H1 (cell line): ENCODE measurements around the gene CAPN8. TPM values are rescaled to one million over a fixed set of nuclear protein-coding genes. Genes with fewer than 3 reads are reported as not detected.

Experiments
- CTCF ChIA-PET: fragments of 300-600 bp; sonication (Branson Sonifier 250); formaldehyde crosslinking; loops from one replicate; lab custom pipeline; 2021; ENCODE audit not compliant: partially characterized antibody; lab: Charles Lee
- POLR2A ChIA-PET: fragments of 300-600 bp; sonication (Branson Sonifier 250); formaldehyde crosslinking; loops from one replicate; lab custom pipeline; 2021; ENCODE audit warnings: inconsistent platforms; ENCODE audit not compliant: partially characterized antibody; lab: Charles Lee
- DNase-seq, 2 experiments: peaks; one replicate each; pipeline versions ENCODE4 v3.0.0 to v3.0.0-alpha.2; 2010 to 2022; ENCODE audit warnings: low spot score in 2 of 2, low read depth in 1 of 2, mixed read lengths in 1 of 2
- FAIRE-seq: peaks from 2 replicates; lab custom pipeline; 2011; peaks lifted over from hg19 to GRCh38; lab: Jason Lieb, UNC
- H2AFZ ChIP-seq: 2 replicates; pipeline ENCODE4 v1.8.1; 2012; ENCODE audit warnings: low read length, inconsistent platforms
- H2AK5ac ChIP-seq: 2 replicates; pipeline ENCODE4 v1.6.1; 2013; ENCODE audit warnings: low read depth, low read length
- H2BK120ac ChIP-seq: replicated peaks from 2 replicates; pipeline ENCODE3; 2013; ENCODE audit warnings: low read depth, low read length, inconsistent platforms
- H2BK12ac ChIP-seq: 2 replicates; pipeline ENCODE4 v1.6.1; 2013; ENCODE audit warnings: low read depth, low read length
- H2BK15ac ChIP-seq: 2 replicates; pipeline ENCODE4 v1.6.1; 2013; ENCODE audit warnings: low read length
- H2BK20ac ChIP-seq: 2 replicates; pipeline ENCODE4 v1.6.1; 2013; ENCODE audit warnings: low read length
- H2BK5ac ChIP-seq: 2 replicates; pipeline ENCODE4 v1.6.1; 2013; ENCODE audit warnings: low read depth, low read length
- H3K14ac ChIP-seq: 2 replicates; pipeline ENCODE4 v1.6.1; 2013; ENCODE audit warnings: inconsistent platforms; ENCODE audit not compliant: insufficient read length
- H3K18ac ChIP-seq: 2 replicates; pipeline ENCODE4 v1.6.1; 2013; ENCODE audit warnings: low read length; ENCODE audit errors: extremely low read depth
- H3K23ac ChIP-seq: 2 replicates; pipeline ENCODE4 v1.6.1; 2013; ENCODE audit warnings: inconsistent platforms; ENCODE audit not compliant: insufficient read length
- H3K23me2 ChIP-seq: 2 replicates; pipeline ENCODE4 v1.6.1; 2013; ENCODE audit warnings: low read depth, low read length
- H3K27ac ChIP-seq: 2 replicates; pipeline ENCODE4 v1.6.1; 2011; ENCODE audit warnings: low read depth, low read length, inconsistent platforms
- H3K27me3 ChIP-seq, 4 experiments: replicated peaks in 1 of 4; 1 replicate in 1 of 4; 2 replicates in 3 of 4; pipeline versions ENCODE4 v1.6.1 to v1.8.1; 2011 to 2013; ENCODE audit warnings: low read length in 3 of 4, mild to moderate bottlenecking in 3 of 4, inconsistent platforms in 2 of 4, mixed read lengths in 2 of 4, moderate library complexity in 1 of 4; ENCODE audit not compliant: control insufficient read depth in 3 of 4, insufficient read depth in 3 of 4; ENCODE audit errors: extremely low read depth in 1 of 4
- H3K36me3 ChIP-seq, 4 experiments: 2 replicates each; pipeline versions ENCODE4 v1.6.1 to v1.8.1; 2011 to 2013; ENCODE audit warnings: mild to moderate bottlenecking in 4 of 4, low read length in 3 of 4, moderate library complexity in 2 of 4, control low read depth in 1 of 4, inconsistent platforms in 1 of 4; ENCODE audit not compliant: insufficient read depth in 4 of 4, control insufficient read depth in 2 of 4
- H3K4ac ChIP-seq: replicated peaks from 2 replicates; pipeline ENCODE3; 2013; ENCODE audit warnings: low read length, low read depth, mixed read lengths, inconsistent platforms; ENCODE audit not compliant: insufficient read length
- H3K4me1 ChIP-seq, 4 experiments: replicated peaks in 1 of 4; 1 replicate in 1 of 4; 2 replicates in 3 of 4; pipeline versions ENCODE4 v1.6.1 to v1.8.1; 2011 to 2013; ENCODE audit warnings: low read length in 3 of 4, inconsistent platforms in 2 of 4, mixed read lengths in 1 of 4; ENCODE audit not compliant: insufficient read depth in 4 of 4, control insufficient read depth in 3 of 4
- H3K4me2 ChIP-seq, 2 experiments: 2 replicates each; pipeline versions ENCODE4 v1.6.1 to v1.8.1; 2011 to 2013; ENCODE audit warnings: low read depth in 2 of 2, low read length in 2 of 2, control low read depth in 1 of 2, inconsistent platforms in 1 of 2, mild to moderate bottlenecking in 1 of 2; ENCODE audit not compliant: insufficient read depth in 1 of 2
- H3K4me3 ChIP-seq, 4 experiments: fragments of 200-600, 300-600 bp in 1 of 4; sonication (generic), shearing (Covaris generic), sonication (Bioruptor Twin) in 1 of 4; 2 replicates each; pipeline versions ENCODE4 v1.5.1 to v1.8.1; 2011 to 2016; ENCODE audit warnings: low read length in 4 of 4, low read depth in 3 of 4, control low read depth in 2 of 4, inconsistent platforms in 2 of 4, mild to moderate bottlenecking in 2 of 4, mixed read lengths in 1 of 4, moderate library complexity in 1 of 4; ENCODE audit not compliant: insufficient read depth in 2 of 4; ENCODE audit errors: extremely low read depth in 1 of 4
- H3K56ac ChIP-seq: replicated peaks from 2 replicates; pipeline ENCODE3; 2013; ENCODE audit warnings: low read depth, mild to moderate bottlenecking, mixed read lengths, low read length, inconsistent platforms; ENCODE audit not compliant: insufficient read length
- H3K79me1 ChIP-seq: 2 replicates; pipeline ENCODE4 v1.6.1; 2013; ENCODE audit warnings: low read depth, low read length, control low read depth
- H3K79me2 ChIP-seq, 2 experiments: 2 replicates each; pipeline versions ENCODE4 v1.6.1 to v1.8.1; 2012 to 2013; ENCODE audit warnings: low read length in 2 of 2, mild to moderate bottlenecking in 2 of 2, inconsistent platforms in 1 of 2; ENCODE audit not compliant: insufficient read depth in 2 of 2, control insufficient read depth in 1 of 2
- H3K9ac ChIP-seq, 4 experiments: replicated peaks in 1 of 4; 1 replicate in 1 of 4; 2 replicates in 3 of 4; pipeline versions ENCODE4 v1.6.1 to v1.8.1; 2011 to 2013; ENCODE audit warnings: low read depth in 3 of 4, low read length in 3 of 4, control low read depth in 2 of 4, mild to moderate bottlenecking in 2 of 4, moderate library complexity in 2 of 4, inconsistent platforms in 1 of 4; ENCODE audit errors: extremely low read depth in 1 of 4
- H3K9me3 ChIP-seq, 2 experiments: 2 replicates each; pipeline versions ENCODE4 v1.6.1 to v1.8.1; 2012 to 2013; ENCODE audit warnings: mild to moderate bottlenecking in 2 of 2, moderate library complexity in 2 of 2, control low read depth in 1 of 2, inconsistent platforms in 1 of 2, low read depth in 1 of 2, low read length in 1 of 2, mixed read lengths in 1 of 2; ENCODE audit not compliant: insufficient read depth in 2 of 2
- H4K20me1 ChIP-seq, 2 experiments: replicated peaks in 1 of 2; 2 replicates each; pipeline versions ENCODE3 to v1.8.1; 2011 to 2013; ENCODE audit warnings: inconsistent platforms in 2 of 2, low read length in 2 of 2, mild to moderate bottlenecking in 1 of 2; ENCODE audit not compliant: insufficient read depth in 2 of 2, control insufficient read depth in 1 of 2
- H4K5ac ChIP-seq: 2 replicates; pipeline ENCODE4 v1.6.1; 2013; ENCODE audit warnings: low read length, low read depth, mixed read lengths, inconsistent platforms; ENCODE audit not compliant: insufficient read length
- H4K8ac ChIP-seq: 2 replicates; pipeline ENCODE4 v1.8.0; 2013; ENCODE audit warnings: mild to moderate bottlenecking, moderate library complexity, low read length, inconsistent platforms; ENCODE audit not compliant: insufficient read depth; ENCODE audit errors: extremely low read depth
- H4K91ac ChIP-seq: replicated peaks from 2 replicates; pipeline ENCODE3; 2013; ENCODE audit warnings: low read length, mixed read lengths, inconsistent platforms; ENCODE audit not compliant: insufficient read length
- CEBPB ChIP-seq: IDR thresholded peaks from 2 replicates; pipeline ENCODE4 v1.6.1; 2012; ENCODE audit warnings: low read depth, low read length
- CHD1 ChIP-seq: IDR thresholded peaks from 2 replicates; pipeline ENCODE4 v1.6.1; 2012; ENCODE audit warnings: low read depth, low read length, improper control_type of control experiment
- CREB1 ChIP-seq: IDR thresholded peaks from 2 replicates; pipeline ENCODE4 v1.6.1; 2012; ENCODE audit warnings: inconsistent platforms
- RXRA ChIP-seq: IDR thresholded peaks from 2 replicates; pipeline ENCODE4 v1.6.1; 2011; ENCODE audit warnings: low read depth, mild to moderate bottlenecking, low read length, moderate library complexity; ENCODE audit not compliant: insufficient read depth
- SUZ12 ChIP-seq: fragments of 200-600 bp; sonication (generic); IDR thresholded peaks from 2 replicates; pipeline ENCODE4 v1.6.1; 2012; ENCODE audit warnings: mild to moderate bottlenecking, inconsistent platforms, low read length, moderate library complexity, mixed read lengths
- WGBS, 2 experiments: shearing (Covaris generic) in 1 of 2; methylation state at CpG; one replicate each; pipeline versions ENCODE4 v1.1.6 to v1.1.7; 2013 to 2015; ENCODE audit warnings: low lambda C conversion rate in 2 of 2, mixed read lengths in 2 of 2, inconsistent platforms in 1 of 2, low coverage in 1 of 2, missing lambda C conversion rate in 1 of 2; ENCODE audit not compliant: insufficient replicate concordance in 2 of 2, insufficient coverage in 1 of 2, insufficient read length in 1 of 2; ENCODE audit errors: extremely low coverage in 1 of 2, missing lambda C conversion rate in 1 of 2; 5-methylcytosine and 5-hydroxymethylcytosine counted together
- polyA plus RNA-seq, 7 experiments: library from polyadenylated mRNA; depleted of rRNA in 3 of 7; stranded (reverse) in 5 of 7; unstranded in 2 of 7; fragments of >200 nt in 5 of 7; fragments of 200-250 nt in 2 of 7; gene quantifications; 1 replicate in 5 of 7; 2 replicates in 1 of 7; 4 replicates in 1 of 7; pipeline versions ENCODE4 v1.2.1 to v1.2.3, GENCODE V29; 2011 to 2013; ENCODE audit warnings: missing spikeins in 2 of 7, mixed read lengths in 2 of 7
- total RNA-seq: library from RNA; stranded (reverse); fragmentation: NEBNext Ultra II Directional; extraction: Animal tissue kit (Norgen Biotek cat#: 25700); gene quantifications from 2 replicates; pipeline ENCODE4 v1.2.1, GENCODE V29; 2021

The CAPN8 gene
- total and polyA plus RNA-seq, 2 of the 8 experiments (the other 6 are each of a cell fraction or from before 2014, with no cell fraction given), result 0.20 to 0.26 TPM

- Histone ChIP-seq H3K4ac (no peak overlapping the region), H2BK20ac (no peak overlapping the region), H3K27ac (no peak overlapping the region), H3K18ac (no peak overlapping the region), H2AK5ac (no peak overlapping the region), H3K4me3 (no peak overlapping the region), H3K23ac (no peak overlapping the region), H3K23me2 (no peaks in the 10 kb centered on the region), H3K27me3 (no peaks in the 10 kb centered on the region), H3K9ac (no peak overlapping the region), H4K8ac (no peak overlapping the region), H3K36me3 (no peaks in the 10 kb centered on the region), H4K91ac (no peak overlapping the region), H3K56ac (no peak overlapping the region), H2BK15ac (no peak overlapping the region), H3K79me1 (no peaks in the 10 kb centered on the region), H2BK12ac (no peak overlapping the region), H3K14ac (no peak overlapping the region), H3K4me2 (no peak overlapping the region), H4K20me1 (no peaks in the 10 kb centered on the region), H2AFZ (no peak overlapping the region), H4K5ac (no peak overlapping the region), H2BK120ac (no peak overlapping the region), H3K79me2 (no peaks in the 10 kb centered on the region), H3K9me3 (no peaks in the 10 kb centered on the region), H2BK5ac (no peak overlapping the region), H3K4me1 (no peaks in the 10 kb centered on the region; a peak in 2 of 7 replicates)
- 89% methylated on average over 3 of the region's 3 CpGs; no CpG with 5 or more reads in 1 of the 2 experiments for WGBS, 2 experiments
- TF ChIP-seq CEBPB (no peak), RXRA (no peak), SUZ12 (no peak), CREB1 (no peak), CHD1 (no peak)
- DNase-seq (no peak), FAIRE-seq (no peak)
- POLR2A ChIA-PET, result interaction anchor here (0.9 kb wide), 1 partner anchor 53 kb away, joined by 3 read pairs; no protein-coding TSS in a partner anchor
- CTCF ChIA-PET, result interaction anchor here (0.8 to 7.7 kb wide), 13 partner anchors 11 to 578 kb away, joined by 3 to 60 read pairs (median 8); no protein-coding TSS in a partner anchor
Observed at GRCh38 chr1:223667484-223668182, 2.1 kb upstream of the CAPN8 start.
